Activated naive CD8-positive, alpha-beta T cell treated with anti-CD3 and anti-CD28 coated beads, Interleukin-2, amount 50 U/mL, for 16 hours (primary cell): ENCODE data around the gene KPNA5.
"Not testable (repeated sequence)": the region's sequence is repeated elsewhere in the genome, so short reads cannot be mapped to it uniquely, and the experiment has no call there.

Source experiments
- DNase-seq: peaks from one replicate; pipeline ENCODE4 v3.0.0-alpha.2; 2020; ENCODE audit warnings: low read depth, low spot score

KPNA5 gene

GRCh38 chr6:116697480-116697879, 16.5 kb downstream of the KPNA5 start:
- DNase-seq = no peak

- DNase-seq = not testable (repeated sequence)
These were observed 22.9 kb downstream of the KPNA5 start for GRCh38 chr6:116703888-116704287.

- no peak for DNase-seq
These were observed 24.9 kb downstream of the KPNA5 start for GRCh38 chr6:116705917-116706316.

- no peak for DNase-seq
These were observed 33.3 kb downstream of the KPNA5 start for GRCh38 chr6:116714296-116714695.

GRCh38 chr6:116714761-116715160, 33.8 kb downstream of the KPNA5 start:
- DNase-seq = no peak

- no peak for DNase-seq
These were observed 45.9 kb downstream of the KPNA5 start for GRCh38 chr6:116726947-116727346.

- no peak for DNase-seq
These were observed 49.5 kb downstream of the KPNA5 start for GRCh38 chr6:116730513-116730912.

- no peak for DNase-seq
These were observed 56.0 kb downstream of the KPNA5 start for GRCh38 chr6:116737004-116737403.

GRCh38 chr6:116740486-116740885, 59.5 kb downstream of the KPNA5 start:
- DNase-seq = not testable (repeated sequence)

GRCh38 chr6:116741571-116741970, 60.6 kb downstream of the KPNA5 start:
- DNase-seq = no peak

GRCh38 chr6:116745176-116745575, 64.2 kb downstream of the KPNA5 start:
- DNase-seq = no peak

- no peak for DNase-seq
These were observed 80.8 kb downstream of the KPNA5 start for GRCh38 chr6:116761779-116762178.

- no peak for DNase-seq
These were observed 81.2 kb downstream of the KPNA5 start for GRCh38 chr6:116762235-116762634.

- no peak for DNase-seq
These were observed 82.0 kb downstream of the KPNA5 start for GRCh38 chr6:116763048-116763447.

- no peak for DNase-seq
These were observed 83.1 kb downstream of the KPNA5 start for GRCh38 chr6:116763906-116764628.

GRCh38 chr6:116764629-116764960, 83.6 kb downstream of the KPNA5 start:
- DNase-seq = no peak

GRCh38 chr6:116764961-116765841, 84.2 kb downstream of the KPNA5 start, which contains the start of gene FAM162B:
FAM162B (minus strand) TSS chr6:116765719; CDS start chr6:116765576, 143 bp downstream.
- DNase-seq = no peak

- no peak for DNase-seq
These were observed 85.6 kb downstream of the KPNA5 start for GRCh38 chr6:116766506-116767176.

- DNase-seq = no peak
These were observed 86.7 kb downstream of the KPNA5 start for GRCh38 chr6:116767715-116768114.

- no peak for DNase-seq
These were observed 91.4 kb downstream of the KPNA5 start for GRCh38 chr6:116772450-116772849.

- DNase-seq = no peak
These were observed 92.9 kb downstream of the KPNA5 start for GRCh38 chr6:116773886-116774285.

- DNase-seq = no peak
These were observed 98.7 kb downstream of the KPNA5 start for GRCh38 chr6:116779573-116780164.
